KMS-11 (cell line): Measurements from ENCODE around the gene ATP1A1.

Source experiments
- H2AFZ ChIP-seq: fragments of 200-600 bp; sonication (generic); 2 replicates; pipeline ENCODE4 v1.6.1; 2016; ENCODE audit warnings: antibody characterized with exemption, mixed run types, low read depth
- H3K27ac ChIP-seq: fragments of 200-600 bp; sonication (generic); 2 replicates; pipeline ENCODE4 v1.6.1; 2016; ENCODE audit warnings: mild to moderate bottlenecking, mixed run types
- H3K27me3 ChIP-seq: fragments of 200-600 bp; sonication (generic); 2 replicates; pipeline ENCODE4 v1.6.1; 2017; ENCODE audit warnings: mild to moderate bottlenecking, low read depth, mixed run types, moderate library complexity; ENCODE audit not compliant: insufficient read depth
- H3K36me3 ChIP-seq: fragments of 200-600 bp; sonication (generic); 2 replicates; pipeline ENCODE4 v1.6.1; 2017; ENCODE audit warnings: mild to moderate bottlenecking, mixed run types; ENCODE audit not compliant: insufficient read depth
- H3K4me1 ChIP-seq: fragments of 200-600 bp; sonication (generic); 2 replicates; pipeline ENCODE4 v1.6.1; 2016; ENCODE audit warnings: mild to moderate bottlenecking, low read depth, mixed run types; ENCODE audit not compliant: poor library complexity, severe bottlenecking
- H3K4me2 ChIP-seq: fragments of 200-600 bp; sonication (generic); 2 replicates; pipeline ENCODE4 v1.7.0; 2016; ENCODE audit warnings: mild to moderate bottlenecking, mixed run types
- H3K4me3 ChIP-seq: fragments of 200-600 bp; sonication (generic); IDR thresholded peaks from 2 replicates; pipeline ENCODE4 v1.6.1; 2017; ENCODE audit warnings: low read depth, low read length, mixed read lengths; ENCODE audit not compliant: insufficient read depth
- H3K79me2 ChIP-seq: fragments of 200-600 bp; sonication (generic); 2 replicates; pipeline ENCODE4 v1.6.1; 2016; ENCODE audit warnings: low read depth, mixed run types; ENCODE audit not compliant: insufficient read depth
- H3K9ac ChIP-seq: fragments of 200-600 bp; sonication (generic); 2 replicates; pipeline ENCODE4 v1.6.1; 2016; ENCODE audit warnings: mild to moderate bottlenecking, mixed run types
- H4K20me1 ChIP-seq: fragments of 200-600 bp; sonication (generic); 2 replicates; pipeline ENCODE4 v1.6.1; 2016; ENCODE audit warnings: mild to moderate bottlenecking, mixed run types; ENCODE audit not compliant: insufficient read depth
- CTCF ChIP-seq: fragments of 200-600 bp; sonication (generic); conservative IDR thresholded peaks from 2 replicates; pipeline ENCODE4 v1.6.1; 2017; ENCODE audit warnings: low read depth, mild to moderate bottlenecking, antibody characterized with exemption, low read length, moderate library complexity, mixed read lengths

Gene ATP1A1

GRCh38 chr1:116431870-116432500 is 58.9 kb downstream of the ATP1A1 start:
- Histone ChIP-seq H3K36me3 (no peaks in the 10 kb centered on the region), H2AFZ (no peak overlapping the region), H3K4me2 (no peak overlapping the region), H3K4me1 (no peaks in the 10 kb centered on the region), H3K27me3 (no peaks in the 10 kb centered on the region), H3K79me2 (no peaks in the 10 kb centered on the region), H3K4me3 (no peak overlapping the region), H4K20me1 (no peaks in the 10 kb centered on the region), H3K9ac (no peak overlapping the region), H3K27ac (no peak overlapping the region)
- TF ChIP-seq CTCF: no peak

GRCh38 chr1:116432655-116433265 is 59.7 kb downstream of the ATP1A1 start:
- no peak overlapping the region for H3K9ac ChIP-seq
- H3K27ac ChIP-seq: no peak overlapping the region
- no peaks in the 10 kb centered on the region for H3K4me1 ChIP-seq
- H2AFZ ChIP-seq: no peak overlapping the region
- H3K27me3 ChIP-seq: no peaks in the 10 kb centered on the region
- no peak overlapping the region for H3K4me3 ChIP-seq
- no peak for TF ChIP-seq CTCF
- no peak overlapping the region for H3K4me2 ChIP-seq
- H3K36me3 ChIP-seq: no peaks in the 10 kb centered on the region
- no peaks in the 10 kb centered on the region for H3K79me2 ChIP-seq
- no peaks in the 10 kb centered on the region for H4K20me1 ChIP-seq

- Histone ChIP-seq H3K4me3 (no peak overlapping the region), H3K4me2 (no peak overlapping the region), H3K4me1 (no peaks in the 10 kb centered on the region), H3K79me2 (no peaks in the 10 kb centered on the region), H3K27ac (no peak overlapping the region), H3K36me3 (no peaks in the 10 kb centered on the region), H4K20me1 (no peaks in the 10 kb centered on the region), H3K9ac (no peak overlapping the region), H2AFZ (no peak overlapping the region), H3K27me3 (no peaks in the 10 kb centered on the region)
- TF ChIP-seq CTCF: no peak
Observed at GRCh38 chr1:116433275-116434257, 60.5 kb downstream of the ATP1A1 start.

- H2AFZ ChIP-seq: no peak overlapping the region
- no peaks in the 10 kb centered on the region for H3K36me3 ChIP-seq
- no peak for TF ChIP-seq CTCF
- no peaks in the 10 kb centered on the region for H4K20me1 ChIP-seq
- no peak overlapping the region for H3K9ac ChIP-seq
- H3K4me3 ChIP-seq: no peak overlapping the region
- no peaks in the 10 kb centered on the region for H3K4me1 ChIP-seq
- H3K27ac ChIP-seq: no peak overlapping the region
- H3K79me2 ChIP-seq: no peaks in the 10 kb centered on the region
- no peak overlapping the region for H3K4me2 ChIP-seq
- no peaks in the 10 kb centered on the region for H3K27me3 ChIP-seq
Observed at GRCh38 chr1:116434849-116435248, 61.8 kb downstream of the ATP1A1 start.
